PC-9 (cell line): ENCODE measurements around the gene PTPN11.

Experiments
- EZH2 ChIP-seq: fragments of 200-600 bp; sonication (generic); IDR thresholded peaks from 2 replicates; pipeline ENCODE4 v1.8.0; 2017; ENCODE audit warnings: antibody characterized with exemption, low read depth
- TF ChIP-seq, protein P1 (sequence below): fragments of 200-600 bp; sonication (generic); conservative IDR thresholded peaks from 2 replicates; pipeline ENCODE4 v1.6.1; 2017; ENCODE audit warnings: mixed run types, antibody characterized with exemption, mild to moderate bottlenecking, moderate library complexity

DNA sequence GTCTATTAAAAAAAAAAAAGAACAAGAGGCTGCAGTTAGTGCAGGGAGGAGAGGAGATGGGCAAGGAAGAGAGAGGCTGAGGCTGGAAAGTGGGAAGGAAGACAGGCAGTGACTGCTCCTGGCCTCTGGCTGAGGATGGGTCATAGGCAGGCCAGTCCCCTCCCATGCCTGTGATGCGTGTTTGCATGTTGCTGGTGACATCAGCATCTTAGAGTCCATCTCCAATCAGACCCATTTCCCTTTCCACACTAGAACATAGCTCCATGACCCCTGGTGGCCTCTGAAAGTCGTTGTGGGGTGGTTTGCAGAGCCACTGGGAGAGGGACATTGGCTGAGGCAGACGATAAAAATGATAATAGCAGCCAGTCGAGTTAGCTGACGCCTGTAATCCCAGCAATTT, 132.9 kb downstream of the PTPN11 start:
- TF ChIP-seq, protein P1, sequence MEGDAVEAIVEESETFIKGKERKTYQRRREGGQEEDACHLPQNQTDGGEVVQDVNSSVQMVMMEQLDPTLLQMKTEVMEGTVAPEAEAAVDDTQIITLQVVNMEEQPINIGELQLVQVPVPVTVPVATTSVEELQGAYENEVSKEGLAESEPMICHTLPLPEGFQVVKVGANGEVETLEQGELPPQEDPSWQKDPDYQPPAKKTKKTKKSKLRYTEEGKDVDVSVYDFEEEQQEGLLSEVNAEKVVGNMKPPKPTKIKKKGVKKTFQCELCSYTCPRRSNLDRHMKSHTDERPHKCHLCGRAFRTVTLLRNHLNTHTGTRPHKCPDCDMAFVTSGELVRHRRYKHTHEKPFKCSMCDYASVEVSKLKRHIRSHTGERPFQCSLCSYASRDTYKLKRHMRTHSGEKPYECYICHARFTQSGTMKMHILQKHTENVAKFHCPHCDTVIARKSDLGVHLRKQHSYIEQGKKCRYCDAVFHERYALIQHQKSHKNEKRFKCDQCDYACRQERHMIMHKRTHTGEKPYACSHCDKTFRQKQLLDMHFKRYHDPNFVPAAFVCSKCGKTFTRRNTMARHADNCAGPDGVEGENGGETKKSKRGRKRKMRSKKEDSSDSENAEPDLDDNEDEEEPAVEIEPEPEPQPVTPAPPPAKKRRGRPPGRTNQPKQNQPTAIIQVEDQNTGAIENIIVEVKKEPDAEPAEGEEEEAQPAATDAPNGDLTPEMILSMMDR = no peak
- no peak for TF ChIP-seq EZH2
